ENCODE data around the gene NEURL1B.

GRCh38 chr5:172618574-172619365 is 22.3 kb upstream of the NEURL1B start:
- TF ChIP-seq POLR2AphosphoS5 (IDR thresholded peaks at IDR 0.05; ENCODE audit: low read depth, low read length) (no peak), TAF1 (IDR thresholded peaks at IDR 0.05; ENCODE audit: borderline replicate concordance, low read depth, low read length) (no peak)

Data from GM12892 (cell line).